HEK293 (cell line): Measurements from ENCODE around the gene MLPH.

Experiments
- CTCF ChIA-PET: fragments of 350-600 bp; formaldehyde crosslinking; extraction: SDS; loops from one replicate; lab custom pipeline; 2021; ENCODE audit warnings: antibody characterized with exemption; lab: Yijun Ruan, JAX
- POLR2A ChIA-PET: fragments of 300-600 bp; formaldehyde crosslinking; extraction: SDS; loops from one replicate; lab custom pipeline; 2020; ENCODE audit warnings: antibody characterized with exemption, inconsistent platforms; lab: Yijun Ruan, JAX
- H3K27ac ChIP-seq: fragments of 200-500 bp; sonication (Bioruptor generic); 2 replicates; pipeline ENCODE4 v1.5.1; 2014; ENCODE audit warnings: low read depth, low read length, control low read depth, inconsistent platforms; ENCODE audit errors: extremely low read depth
- H3K36me3 ChIP-seq, 2 experiments: fragments of 200-500 bp in 1 of 2; sonication (Bioruptor generic) in 1 of 2; 1 replicate in 1 of 2; 2 replicates in 1 of 2; pipeline ENCODE4 v1.5.1; 2014 to 2017; ENCODE audit warnings: inconsistent platforms in 2 of 2, low read length in 2 of 2; ENCODE audit not compliant: control insufficient read depth in 2 of 2, insufficient read depth in 1 of 2
- H3K4me1 ChIP-seq: fragments of 200-500 bp; sonication (Bioruptor generic); 2 replicates; pipeline ENCODE4 v1.5.1; 2014; ENCODE audit warnings: mild to moderate bottlenecking, low read length, inconsistent platforms; ENCODE audit not compliant: control insufficient read depth, insufficient read depth
- H3K4me3 ChIP-seq: 2 replicates; pipeline ENCODE4 v1.5.1; 2011; ENCODE audit warnings: low read depth, mild to moderate bottlenecking, control low read depth, low read length, moderate library complexity
- H3K9me3 ChIP-seq: fragments of 200-500 bp; sonication (Bioruptor generic); 2 replicates; pipeline ENCODE4 v1.5.1; 2014; ENCODE audit warnings: low read depth, low read length, inconsistent platforms; ENCODE audit not compliant: control insufficient read depth, insufficient read depth
- GLI4 ChIP-seq: fragments of 450-650 bp; formaldehyde crosslinking; IDR thresholded peaks from 2 replicates; pipeline ENCODE4 v1.5.1; 2016; ENCODE audit warnings: missing biosample characterization, missing genetic modification characterization
- GLIS1 ChIP-seq: fragments of 450-650 bp; formaldehyde crosslinking; IDR thresholded peaks from 2 replicates; pipeline ENCODE4 v1.5.1; 2016; ENCODE audit warnings: missing biosample characterization, missing genetic modification characterization
- MYNN ChIP-seq: fragments of 450-650 bp; formaldehyde crosslinking; IDR thresholded peaks from 2 replicates; pipeline ENCODE4 v1.5.1; 2016; ENCODE audit warnings: missing biosample characterization, missing genetic modification characterization, borderline replicate concordance
- SALL2 ChIP-seq: fragments of 450-650 bp; formaldehyde crosslinking; IDR thresholded peaks from 2 replicates; pipeline ENCODE4 v1.5.0; 2017; ENCODE audit warnings: missing biosample characterization, mild to moderate bottlenecking, missing genetic modification characterization, borderline replicate concordance
- SETDB1 ChIP-seq: IDR thresholded peaks from one replicate; pipeline ENCODE4 v1.6.1; 2017; ENCODE audit warnings: mild to moderate bottlenecking, low read length, moderate library complexity, mixed read lengths; ENCODE audit not compliant: insufficient read length
- ZBTB48 ChIP-seq: fragments of 450-650 bp; formaldehyde crosslinking; IDR thresholded peaks from 2 replicates; pipeline ENCODE4 v1.5.1; 2016; ENCODE audit warnings: missing biosample characterization, missing genetic modification characterization
- ZBTB7A ChIP-seq: fragments of 450-650 bp; formaldehyde crosslinking; IDR thresholded peaks from 2 replicates; pipeline ENCODE4 v1.5.1; 2016; ENCODE audit warnings: low read depth, missing biosample characterization, missing genetic modification characterization
- ZEB2 ChIP-seq: fragments of 450-650 bp; formaldehyde crosslinking; IDR thresholded peaks from 2 replicates; pipeline ENCODE4 v1.5.1; 2016; ENCODE audit warnings: missing biosample characterization, missing genetic modification characterization
- ZFP69B ChIP-seq: fragments of 450-650 bp; formaldehyde crosslinking; IDR thresholded peaks from 2 replicates; pipeline ENCODE4 v1.5.1; 2016; ENCODE audit warnings: missing biosample characterization, missing genetic modification characterization
- ZNF121 ChIP-seq: fragments of 450-650 bp; formaldehyde crosslinking; IDR thresholded peaks from 2 replicates; pipeline ENCODE4 v1.5.1; 2016; ENCODE audit warnings: missing biosample characterization, missing genetic modification characterization
- ZNF140 ChIP-seq: fragments of 450-650 bp; formaldehyde crosslinking; IDR thresholded peaks from 2 replicates; pipeline ENCODE4 v1.5.1; 2016; ENCODE audit warnings: missing biosample characterization, missing genetic modification characterization
- ZNF2 ChIP-seq: fragments of 450-650 bp; formaldehyde crosslinking; IDR thresholded peaks from 2 replicates; pipeline ENCODE4 v1.5.1; 2016; ENCODE audit warnings: missing biosample characterization, missing genetic modification characterization
- ZNF211 ChIP-seq: fragments of 450-650 bp; formaldehyde crosslinking; IDR thresholded peaks from 2 replicates; pipeline ENCODE4 v1.5.1; 2016; ENCODE audit warnings: low read depth, missing biosample characterization, missing genetic modification characterization
- ZNF302 ChIP-seq: fragments of 450-650 bp; formaldehyde crosslinking; IDR thresholded peaks from 2 replicates; pipeline ENCODE4 v1.5.1; 2016; ENCODE audit warnings: missing biosample characterization, missing genetic modification characterization, low read depth
- ZNF324 ChIP-seq: fragments of 450-650 bp; formaldehyde crosslinking; IDR thresholded peaks from 2 replicates; pipeline ENCODE4 v1.5.1; 2016; ENCODE audit warnings: missing biosample characterization, missing genetic modification characterization
- ZNF37A ChIP-seq: fragments of 450-650 bp; IDR thresholded peaks from 2 replicates; pipeline ENCODE4 v1.5.1; 2018; ENCODE audit warnings: missing biosample characterization, missing genetic modification characterization
- ZNF433 ChIP-seq: fragments of 450-650 bp; formaldehyde crosslinking; IDR thresholded peaks from 2 replicates; pipeline ENCODE4 v1.5.1; 2016; ENCODE audit warnings: missing biosample characterization, missing genetic modification characterization, low read depth
- ZNF501 ChIP-seq: fragments of 450-650 bp; formaldehyde crosslinking; IDR thresholded peaks from 2 replicates; pipeline ENCODE4 v1.5.1; 2016; ENCODE audit warnings: missing biosample characterization, missing genetic modification characterization
- ZNF561 ChIP-seq: fragments of 450-650 bp; IDR thresholded peaks from 2 replicates; pipeline ENCODE4 v1.5.1; 2018; ENCODE audit warnings: missing biosample characterization, missing genetic modification characterization, borderline replicate concordance
- ZNF629 ChIP-seq: fragments of 450-650 bp; formaldehyde crosslinking; IDR thresholded peaks from 2 replicates; pipeline ENCODE4 v1.5.1; 2017; ENCODE audit warnings: missing biosample characterization, missing genetic modification characterization
- ZNF768 ChIP-seq: fragments of 450-650 bp; formaldehyde crosslinking; IDR thresholded peaks from 2 replicates; pipeline ENCODE4 v1.5.1; 2018; ENCODE audit warnings: missing biosample characterization, mild to moderate bottlenecking, missing genetic modification characterization
- ZNF776 ChIP-seq: fragments of 450-650 bp; formaldehyde crosslinking; IDR thresholded peaks from 2 replicates; pipeline ENCODE4 v1.5.0; 2017; ENCODE audit warnings: missing biosample characterization, missing genetic modification characterization, borderline replicate concordance
- ZSCAN30 ChIP-seq: fragments of 450-650 bp; IDR thresholded peaks from 2 replicates; pipeline ENCODE4 v1.5.1; 2018; ENCODE audit warnings: missing biosample characterization, mild to moderate bottlenecking, missing genetic modification characterization, moderate library complexity
- TF ChIP-seq, protein P1 (sequence below): fragments of 450-650 bp; formaldehyde crosslinking; IDR thresholded peaks from 2 replicates; pipeline ENCODE4 v1.5.1; 2016; ENCODE audit warnings: missing biosample characterization, missing genetic modification characterization
- TF ChIP-seq, protein P2 (sequence below): fragments of 450-650 bp; formaldehyde crosslinking; IDR thresholded peaks from 2 replicates; pipeline ENCODE4 v1.5.1; 2016; ENCODE audit warnings: missing biosample characterization, missing genetic modification characterization, borderline replicate concordance
- TF ChIP-seq, protein P3 (sequence below): fragments of 450-650 bp; formaldehyde crosslinking; IDR thresholded peaks from 2 replicates; pipeline ENCODE4 v1.5.1; 2016; ENCODE audit warnings: missing biosample characterization, missing genetic modification characterization

The MLPH gene

DNA sequence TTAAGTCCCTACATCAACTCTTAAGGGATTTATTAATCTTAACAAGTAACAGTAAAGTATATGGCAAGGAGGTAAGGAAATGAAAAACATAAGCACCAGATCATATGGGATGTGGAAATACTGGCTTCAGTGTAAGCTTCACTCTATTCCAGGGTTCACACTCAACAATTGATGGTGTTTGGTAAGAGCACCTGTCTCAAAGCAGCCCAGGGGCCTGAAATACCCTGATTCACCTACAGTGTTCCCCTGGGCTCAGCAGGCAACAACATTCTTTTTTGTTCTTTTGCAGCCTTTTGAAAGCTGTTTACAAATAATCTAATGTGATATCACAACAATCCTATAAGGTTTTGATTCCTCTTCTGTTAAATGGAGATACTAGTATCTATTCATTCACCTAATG, 1.2 kb upstream of the MLPH start (continued):
- TF ChIP-seq ZNF140 (tag by site-specific recombination) (no peak), ZNF629 (tag by site-specific recombination) (no peak), ZNF2 (no peak), MYNN (no peak), ZNF121 (tag by site-specific recombination) (no peak)
- TF ChIP-seq, protein P1, sequence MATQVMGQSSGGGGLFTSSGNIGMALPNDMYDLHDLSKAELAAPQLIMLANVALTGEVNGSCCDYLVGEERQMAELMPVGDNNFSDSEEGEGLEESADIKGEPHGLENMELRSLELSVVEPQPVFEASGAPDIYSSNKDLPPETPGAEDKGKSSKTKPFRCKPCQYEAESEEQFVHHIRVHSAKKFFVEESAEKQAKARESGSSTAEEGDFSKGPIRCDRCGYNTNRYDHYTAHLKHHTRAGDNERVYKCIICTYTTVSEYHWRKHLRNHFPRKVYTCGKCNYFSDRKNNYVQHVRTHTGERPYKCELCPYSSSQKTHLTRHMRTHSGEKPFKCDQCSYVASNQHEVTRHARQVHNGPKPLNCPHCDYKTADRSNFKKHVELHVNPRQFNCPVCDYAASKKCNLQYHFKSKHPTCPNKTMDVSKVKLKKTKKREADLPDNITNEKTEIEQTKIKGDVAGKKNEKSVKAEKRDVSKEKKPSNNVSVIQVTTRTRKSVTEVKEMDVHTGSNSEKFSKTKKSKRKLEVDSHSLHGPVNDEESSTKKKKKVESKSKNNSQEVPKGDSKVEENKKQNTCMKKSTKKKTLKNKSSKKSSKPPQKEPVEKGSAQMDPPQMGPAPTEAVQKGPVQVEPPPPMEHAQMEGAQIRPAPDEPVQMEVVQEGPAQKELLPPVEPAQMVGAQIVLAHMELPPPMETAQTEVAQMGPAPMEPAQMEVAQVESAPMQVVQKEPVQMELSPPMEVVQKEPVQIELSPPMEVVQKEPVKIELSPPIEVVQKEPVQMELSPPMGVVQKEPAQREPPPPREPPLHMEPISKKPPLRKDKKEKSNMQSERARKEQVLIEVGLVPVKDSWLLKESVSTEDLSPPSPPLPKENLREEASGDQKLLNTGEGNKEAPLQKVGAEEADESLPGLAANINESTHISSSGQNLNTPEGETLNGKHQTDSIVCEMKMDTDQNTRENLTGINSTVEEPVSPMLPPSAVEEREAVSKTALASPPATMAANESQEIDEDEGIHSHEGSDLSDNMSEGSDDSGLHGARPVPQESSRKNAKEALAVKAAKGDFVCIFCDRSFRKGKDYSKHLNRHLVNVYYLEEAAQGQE (tag by site-specific recombination), result no peak

DNA sequence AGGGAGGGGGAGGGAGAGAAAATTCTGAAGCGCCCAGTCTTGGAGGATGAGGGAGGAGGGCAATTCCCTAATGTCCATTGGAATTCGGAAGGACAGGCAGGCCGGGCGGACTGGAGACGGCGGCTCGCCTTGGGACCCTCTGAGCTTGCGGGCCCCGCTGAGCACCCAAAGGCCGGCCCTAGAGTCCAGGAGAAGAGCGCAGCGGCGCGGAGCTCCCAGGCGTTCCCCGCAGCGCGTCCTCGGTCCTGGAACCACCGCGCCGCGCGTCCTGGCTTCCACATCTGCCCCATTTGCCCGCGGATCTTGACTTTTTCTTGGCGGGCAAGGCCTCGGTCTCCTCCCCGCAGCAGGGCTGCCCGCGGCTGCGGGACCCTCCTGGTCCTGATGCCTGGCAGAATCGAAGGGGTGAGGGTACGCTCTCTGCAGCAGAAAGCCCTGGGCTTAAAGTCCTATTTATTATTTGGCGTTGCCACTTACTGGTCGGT, 675 bp upstream of the MLPH start:
- H3K4me1 ChIP-seq, result no peaks in the 10 kb centered on the region
- CTCF ChIA-PET, result interaction anchor here (0.6 to 1.4 kb wide), 3 partner anchors 12 to 321 kb away, joined by 4 to 6 read pairs (median 6); no protein-coding TSS in a partner anchor
- no peaks in the 10 kb centered on the region for H3K9me3 ChIP-seq
- H3K4me3 ChIP-seq, result no peak overlapping the region; the same call in 1 of the 2 replicates
- H3K36me3 ChIP-seq, result no peaks in the 10 kb centered on the region
- H3K27ac ChIP-seq, result no peak overlapping the region
- TF ChIP-seq ZBTB48 (tag by site-specific recombination), result no peak
- TF ChIP-seq, all 188 proteins: peak for 0
- POLR2A ChIA-PET, result no interaction called here

DNA sequence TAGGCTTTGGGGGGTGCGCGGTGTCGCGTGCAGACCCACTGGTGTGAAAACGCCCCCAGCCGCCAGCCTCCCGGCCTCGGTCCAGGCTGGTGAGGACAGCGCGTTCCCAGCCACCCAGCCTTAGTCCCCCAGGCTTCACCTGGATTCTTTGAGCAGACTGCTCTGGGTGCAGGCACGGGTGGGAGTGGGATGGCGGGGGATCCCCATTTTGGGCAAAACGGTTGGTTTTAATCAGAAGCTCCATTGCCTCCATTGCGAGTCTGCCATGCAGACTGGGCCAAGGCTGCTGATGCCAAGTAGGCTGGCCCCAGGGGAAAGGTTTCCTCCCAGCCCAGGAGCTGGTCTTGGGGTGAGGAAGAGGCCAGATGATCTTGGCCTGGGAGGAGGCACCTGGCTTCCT, 445 bp downstream of the MLPH start:
- no peaks in the 10 kb centered on the region for H3K9me3 ChIP-seq
- no peak for TF ChIP-seq ZEB2 (tag by site-specific recombination)
- TF ChIP-seq GLI4, result no peak
- TF ChIP-seq ZNF324 (tag by site-specific recombination), result no peak
- TF ChIP-seq SETDB1, result no peak
- TF ChIP-seq GLIS1, result no peak
- no peak for TF ChIP-seq ZNF302 (tag by site-specific recombination)
- no peak for TF ChIP-seq ZNF776 (tag by site-specific recombination)
- no peak for TF ChIP-seq SALL2
- TF ChIP-seq ZFP69B, result no peak
- no peak for TF ChIP-seq ZNF768 (tag by site-specific recombination)
- TF ChIP-seq, protein P2, sequence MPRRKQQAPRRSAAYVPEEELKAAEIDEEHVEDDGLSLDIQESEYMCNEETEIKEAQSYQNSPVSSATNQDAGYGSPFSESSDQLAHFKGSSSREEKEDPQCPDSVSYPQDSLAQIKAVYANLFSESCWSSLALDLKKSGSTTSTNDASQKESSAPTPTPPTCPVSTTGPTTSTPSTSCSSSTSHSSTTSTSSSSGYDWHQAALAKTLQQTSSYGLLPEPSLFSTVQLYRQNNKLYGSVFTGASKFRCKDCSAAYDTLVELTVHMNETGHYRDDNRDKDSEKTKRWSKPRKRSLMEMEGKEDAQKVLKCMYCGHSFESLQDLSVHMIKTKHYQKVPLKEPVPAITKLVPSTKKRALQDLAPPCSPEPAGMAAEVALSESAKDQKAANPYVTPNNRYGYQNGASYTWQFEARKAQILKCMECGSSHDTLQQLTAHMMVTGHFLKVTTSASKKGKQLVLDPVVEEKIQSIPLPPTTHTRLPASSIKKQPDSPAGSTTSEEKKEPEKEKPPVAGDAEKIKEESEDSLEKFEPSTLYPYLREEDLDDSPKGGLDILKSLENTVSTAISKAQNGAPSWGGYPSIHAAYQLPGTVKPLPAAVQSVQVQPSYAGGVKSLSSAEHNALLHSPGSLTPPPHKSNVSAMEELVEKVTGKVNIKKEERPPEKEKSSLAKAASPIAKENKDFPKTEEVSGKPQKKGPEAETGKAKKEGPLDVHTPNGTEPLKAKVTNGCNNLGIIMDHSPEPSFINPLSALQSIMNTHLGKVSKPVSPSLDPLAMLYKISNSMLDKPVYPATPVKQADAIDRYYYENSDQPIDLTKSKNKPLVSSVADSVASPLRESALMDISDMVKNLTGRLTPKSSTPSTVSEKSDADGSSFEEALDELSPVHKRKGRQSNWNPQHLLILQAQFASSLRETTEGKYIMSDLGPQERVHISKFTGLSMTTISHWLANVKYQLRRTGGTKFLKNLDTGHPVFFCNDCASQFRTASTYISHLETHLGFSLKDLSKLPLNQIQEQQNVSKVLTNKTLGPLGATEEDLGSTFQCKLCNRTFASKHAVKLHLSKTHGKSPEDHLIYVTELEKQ (tag by site-specific recombination), result no peak
- TF ChIP-seq ZNF211, result no peak
- TF ChIP-seq ZSCAN30 (tag by site-specific recombination), result no peak
- TF ChIP-seq ZNF37A (tag by site-specific recombination), result no peak
- TF ChIP-seq, protein P3, sequence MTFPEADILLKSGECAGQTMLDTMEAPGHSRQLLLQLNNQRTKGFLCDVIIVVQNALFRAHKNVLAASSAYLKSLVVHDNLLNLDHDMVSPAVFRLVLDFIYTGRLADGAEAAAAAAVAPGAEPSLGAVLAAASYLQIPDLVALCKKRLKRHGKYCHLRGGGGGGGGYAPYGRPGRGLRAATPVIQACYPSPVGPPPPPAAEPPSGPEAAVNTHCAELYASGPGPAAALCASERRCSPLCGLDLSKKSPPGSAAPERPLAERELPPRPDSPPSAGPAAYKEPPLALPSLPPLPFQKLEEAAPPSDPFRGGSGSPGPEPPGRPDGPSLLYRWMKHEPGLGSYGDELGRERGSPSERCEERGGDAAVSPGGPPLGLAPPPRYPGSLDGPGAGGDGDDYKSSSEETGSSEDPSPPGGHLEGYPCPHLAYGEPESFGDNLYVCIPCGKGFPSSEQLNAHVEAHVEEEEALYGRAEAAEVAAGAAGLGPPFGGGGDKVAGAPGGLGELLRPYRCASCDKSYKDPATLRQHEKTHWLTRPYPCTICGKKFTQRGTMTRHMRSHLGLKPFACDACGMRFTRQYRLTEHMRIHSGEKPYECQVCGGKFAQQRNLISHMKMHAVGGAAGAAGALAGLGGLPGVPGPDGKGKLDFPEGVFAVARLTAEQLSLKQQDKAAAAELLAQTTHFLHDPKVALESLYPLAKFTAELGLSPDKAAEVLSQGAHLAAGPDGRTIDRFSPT, result no peak
- TF ChIP-seq ZNF501 (tag by site-specific recombination), result no peak
- TF ChIP-seq ZNF433 (tag by site-specific recombination), result no peak
- no peak for TF ChIP-seq ZBTB7A (tag by site-specific recombination)
- TF ChIP-seq ZNF561 (tag by site-specific recombination), result no peak
- TF ChIP-seq, all 188 proteins: peak for 0
- H3K4me1 ChIP-seq, result no peaks in the 10 kb centered on the region
- H3K4me3 ChIP-seq, result no peak overlapping the region
- POLR2A ChIA-PET, result no interaction called here
- no peak overlapping the region for H3K27ac ChIP-seq
- H3K36me3 ChIP-seq, result no peaks in the 10 kb centered on the region
- CTCF ChIA-PET, result interaction anchor here (0.6 to 1.5 kb wide), 2 partner anchors 11 to 84 kb away, joined by 3 to 5 read pairs; no protein-coding TSS in a partner anchor
